ENCODE measurements around the gene ZNF444.

- TF ChIP-seq GATA2 (IDR thresholded peaks at IDR 0.05; ENCODE audit: low read depth, low read length) (no peak), GATA3 (IDR thresholded peaks at IDR 0.05; ENCODE audit: low read depth, low read length) (no peak)
Measured at GRCh38 chr19:56125806-56126590, 15.1 kb upstream of the ZNF444 start.

All from SH-SY5Y (cell line).